A172 (cell line): ENCODE results near the gene NTSR1. TPM values are rescaled to one million over a fixed set of nuclear protein-coding genes. Genes with fewer than 3 reads are reported as not detected.

Experiments
- DNase-seq: peaks from one replicate; pipeline ENCODE4 v3.0.0-alpha.2; 2015; ENCODE audit warnings: low spot score
- total RNA-seq: library from RNA; depleted of rRNA; stranded (reverse); fragments of >200 nt; shearing (Covaris generic); gene quantifications from 2 replicates; pipeline ENCODE4 v1.2.3, GENCODE V29; 2014

Gene NTSR1
- total RNA-seq, 1 experiment from 2014 or later = 9.0 TPM

DNA sequence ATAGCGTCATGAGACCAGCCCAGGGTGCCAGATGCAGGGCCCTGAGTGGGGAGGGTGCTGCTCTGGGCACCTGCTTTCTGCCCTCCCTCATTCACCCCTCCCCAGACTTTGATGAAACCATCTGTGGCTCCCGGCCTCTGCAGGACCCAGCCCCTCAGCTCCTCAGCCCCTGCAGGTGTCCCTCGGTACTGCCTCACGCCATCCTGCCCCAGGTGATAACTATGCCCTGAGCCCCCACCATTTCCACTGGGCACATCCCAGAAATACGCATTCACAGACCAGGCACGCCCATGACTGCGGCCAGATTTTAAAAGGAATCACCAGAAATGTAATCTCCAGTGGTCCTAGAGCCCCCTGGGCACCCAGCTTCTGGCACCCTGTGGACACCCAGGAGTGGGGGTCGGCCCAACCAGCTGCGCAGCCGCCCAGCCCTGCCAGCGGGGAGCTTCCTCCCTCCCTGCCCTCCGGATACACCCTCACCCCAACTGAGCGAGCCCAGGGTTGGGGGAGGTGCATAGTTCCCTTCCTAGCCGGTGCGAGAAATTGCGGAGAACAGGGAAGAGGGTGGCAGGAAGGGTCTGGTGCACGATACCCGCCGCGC, 615 bp upstream of the NTSR1 start:
- DNase-seq = peak; percentile 57

DNA sequence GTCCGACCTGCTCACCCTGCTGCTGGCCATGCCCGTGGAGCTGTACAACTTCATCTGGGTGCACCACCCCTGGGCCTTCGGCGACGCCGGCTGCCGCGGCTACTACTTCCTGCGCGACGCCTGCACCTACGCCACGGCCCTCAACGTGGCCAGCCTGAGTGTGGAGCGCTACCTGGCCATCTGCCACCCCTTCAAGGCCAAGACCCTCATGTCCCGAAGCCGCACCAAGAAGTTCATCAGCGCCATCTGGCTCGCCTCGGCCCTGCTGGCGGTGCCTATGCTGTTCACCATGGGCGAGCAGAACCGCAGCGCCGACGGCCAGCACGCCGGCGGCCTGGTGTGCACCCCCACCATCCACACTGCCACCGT, 885 bp downstream of the NTSR1 start:
- DNase-seq = no peak

DNA sequence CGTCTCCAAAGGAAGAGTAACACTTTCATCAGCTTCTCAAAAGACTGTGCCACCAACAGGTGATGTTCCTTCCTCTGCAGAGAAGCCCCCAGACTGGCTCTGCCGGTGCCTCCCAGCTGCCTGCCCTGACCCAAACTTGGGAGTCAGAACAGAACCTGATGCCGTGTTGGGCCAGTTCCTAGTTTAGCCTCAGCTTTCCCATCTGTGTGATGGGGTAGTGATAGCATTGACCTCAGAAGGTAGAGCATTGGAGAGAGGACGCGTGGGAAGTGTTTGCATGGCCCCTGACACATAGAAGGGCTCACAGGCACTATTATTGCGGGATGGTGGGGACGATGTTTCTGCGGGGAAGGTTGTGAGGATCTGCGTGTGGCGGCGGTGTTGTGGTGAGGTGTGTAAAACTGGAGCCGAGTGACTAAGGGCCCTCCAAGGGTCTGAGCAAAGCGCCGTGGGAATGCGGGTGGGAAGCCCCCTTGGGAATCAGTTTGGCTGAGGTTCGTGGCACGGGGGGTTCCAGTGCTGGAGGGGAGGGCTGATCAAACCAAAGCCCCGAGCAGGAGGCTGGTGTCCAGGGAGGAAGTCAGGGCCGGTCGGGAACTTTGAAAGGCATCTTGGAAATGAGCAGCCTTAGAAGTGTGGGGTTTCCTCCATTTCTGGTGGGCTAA, 1.7 kb downstream of the NTSR1 start:
- no peak for DNase-seq

DNA sequence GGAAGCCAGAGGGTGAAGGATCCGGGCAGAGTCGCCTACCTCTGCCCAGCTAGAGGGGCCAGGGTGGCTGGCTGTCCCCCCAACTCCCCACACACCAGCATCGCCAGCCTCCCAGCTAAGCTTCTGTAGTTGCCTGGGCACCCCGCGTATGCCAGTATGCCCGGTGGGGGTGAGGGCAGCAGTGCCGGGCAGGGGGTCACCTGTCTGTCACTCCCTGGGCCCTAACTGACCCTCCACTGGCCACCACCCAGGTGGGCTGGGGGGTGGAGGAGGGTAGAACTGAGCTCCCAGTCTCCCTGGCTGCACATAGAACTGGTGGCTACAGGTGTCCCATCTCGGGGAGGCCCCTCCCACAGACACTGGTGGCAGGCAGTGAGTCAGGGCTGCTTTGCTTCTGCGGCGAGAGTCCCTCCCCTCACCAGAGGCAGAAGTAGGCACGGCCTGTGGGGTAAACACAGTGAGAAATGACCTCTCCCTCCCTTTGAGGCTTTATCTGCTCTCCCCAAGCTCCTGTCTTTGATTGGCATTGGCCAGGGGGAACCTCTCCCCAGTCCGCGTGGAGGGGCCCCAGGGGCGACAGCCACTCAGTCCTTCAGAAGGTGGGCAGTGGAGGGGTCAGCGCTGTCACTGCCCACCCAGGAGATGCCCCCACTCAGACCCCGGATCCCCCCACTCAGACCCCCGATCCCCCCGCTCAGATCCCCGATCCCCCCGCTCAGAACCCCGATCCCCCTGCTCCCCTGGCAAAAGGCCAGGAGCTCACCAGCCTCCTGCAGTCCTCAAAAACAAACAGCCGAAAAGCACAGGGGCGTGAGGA, 2.5 kb downstream of the NTSR1 start:
- peak; percentile 88 for DNase-seq

DNA sequence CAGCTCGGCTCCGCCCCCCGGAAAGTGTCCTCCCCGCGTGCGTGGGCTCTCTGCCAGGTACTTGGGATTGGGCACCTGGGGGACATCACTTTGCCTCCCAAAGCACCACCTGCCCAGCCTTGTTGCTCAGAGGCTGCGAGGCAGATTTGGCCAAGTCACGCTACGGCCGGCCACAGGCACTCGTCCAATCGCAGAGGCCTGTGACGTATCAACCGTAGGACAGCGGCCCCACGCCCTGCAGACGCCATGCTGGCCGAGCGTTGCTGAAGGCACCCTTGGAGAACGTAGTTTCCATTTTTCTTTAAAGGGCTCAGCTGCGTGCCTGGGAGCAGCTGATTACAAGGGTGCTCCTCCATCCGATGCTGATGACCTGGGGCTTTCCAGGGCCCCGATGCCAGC, 3.1 kb downstream of the NTSR1 start:
- DNase-seq = no peak

DNA sequence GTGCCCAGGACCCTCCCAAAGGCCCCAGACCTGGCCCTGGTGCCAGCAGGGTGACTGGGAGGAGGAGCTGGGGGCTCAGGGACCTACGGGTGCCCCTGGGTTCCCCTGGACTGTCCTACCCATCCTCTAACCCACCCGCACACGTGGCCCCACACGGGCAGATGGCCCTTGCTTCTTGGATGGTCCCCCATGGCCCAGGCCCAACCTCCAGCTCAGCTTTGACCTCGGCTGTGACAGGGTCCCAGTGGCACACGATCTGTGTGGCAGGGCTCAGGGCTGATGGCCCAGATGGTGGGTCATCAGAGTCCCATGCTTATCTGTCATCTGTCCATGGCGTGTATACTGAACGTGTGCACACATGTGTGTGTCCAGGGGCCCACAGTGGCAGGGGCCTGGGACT, 4.0 kb downstream of the NTSR1 start:
- DNase-seq = no peak

DNA sequence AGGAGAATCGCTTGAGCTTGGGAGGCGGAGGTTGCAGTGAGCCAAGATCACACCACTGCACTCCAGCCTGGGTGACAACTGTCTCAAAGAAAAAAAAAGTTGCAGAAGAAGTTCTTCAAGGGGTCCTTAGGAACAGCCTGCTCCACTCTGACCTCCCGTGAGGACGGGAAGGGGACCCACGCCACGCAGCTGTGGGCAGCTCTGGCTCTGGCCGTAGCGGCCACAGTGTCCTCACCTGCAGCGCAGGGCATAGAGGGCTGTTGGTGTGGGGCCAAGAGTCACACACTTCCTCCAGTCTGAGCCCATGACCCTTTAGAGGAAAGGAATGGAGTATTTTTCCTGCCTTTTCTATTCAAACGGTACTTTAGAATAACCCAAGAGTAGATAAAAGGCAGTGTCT, 5.4 kb downstream of the NTSR1 start:
- no peak for DNase-seq

DNA sequence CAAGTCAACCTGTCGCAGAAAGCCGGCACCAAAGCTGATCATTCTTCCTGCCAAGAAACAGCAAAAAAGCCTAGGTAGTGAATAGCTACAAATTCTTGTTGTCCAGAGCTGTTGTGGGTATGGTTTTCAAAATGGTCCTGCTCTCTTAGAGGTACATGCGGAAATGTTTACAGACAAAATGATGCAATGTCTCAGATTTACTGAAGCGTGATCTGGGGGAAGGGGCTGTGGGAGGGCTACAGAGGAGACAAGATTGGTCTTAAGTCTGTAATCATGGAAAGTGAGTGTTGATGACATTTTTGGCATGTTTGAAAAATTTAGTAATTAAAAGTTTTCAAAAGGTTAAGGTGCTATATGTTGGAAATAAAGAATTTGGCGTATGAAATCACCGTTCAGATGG, 6.2 kb downstream of the NTSR1 start:
- DNase-seq = no peak

DNA sequence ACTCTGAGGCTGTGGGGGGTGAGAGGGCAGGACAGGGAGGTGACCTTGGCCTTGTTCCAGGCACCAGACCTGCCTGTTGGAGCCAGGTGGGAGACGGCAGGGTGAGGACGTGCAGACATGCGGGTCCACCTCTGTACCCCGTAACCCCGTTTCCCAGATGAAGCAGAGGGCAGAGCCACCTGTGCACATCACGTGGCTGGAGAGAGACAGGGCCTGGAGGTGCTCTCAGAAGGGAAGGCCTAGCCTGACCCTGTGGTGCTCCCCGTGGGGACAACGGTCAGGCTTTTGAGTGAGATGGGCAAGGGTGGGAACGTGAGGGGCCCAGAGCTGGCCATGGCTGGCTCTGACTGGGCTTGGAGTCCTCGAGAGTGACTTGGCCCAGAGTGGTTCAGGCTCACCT, 6.6 kb downstream of the NTSR1 start:
- no peak for DNase-seq

DNA sequence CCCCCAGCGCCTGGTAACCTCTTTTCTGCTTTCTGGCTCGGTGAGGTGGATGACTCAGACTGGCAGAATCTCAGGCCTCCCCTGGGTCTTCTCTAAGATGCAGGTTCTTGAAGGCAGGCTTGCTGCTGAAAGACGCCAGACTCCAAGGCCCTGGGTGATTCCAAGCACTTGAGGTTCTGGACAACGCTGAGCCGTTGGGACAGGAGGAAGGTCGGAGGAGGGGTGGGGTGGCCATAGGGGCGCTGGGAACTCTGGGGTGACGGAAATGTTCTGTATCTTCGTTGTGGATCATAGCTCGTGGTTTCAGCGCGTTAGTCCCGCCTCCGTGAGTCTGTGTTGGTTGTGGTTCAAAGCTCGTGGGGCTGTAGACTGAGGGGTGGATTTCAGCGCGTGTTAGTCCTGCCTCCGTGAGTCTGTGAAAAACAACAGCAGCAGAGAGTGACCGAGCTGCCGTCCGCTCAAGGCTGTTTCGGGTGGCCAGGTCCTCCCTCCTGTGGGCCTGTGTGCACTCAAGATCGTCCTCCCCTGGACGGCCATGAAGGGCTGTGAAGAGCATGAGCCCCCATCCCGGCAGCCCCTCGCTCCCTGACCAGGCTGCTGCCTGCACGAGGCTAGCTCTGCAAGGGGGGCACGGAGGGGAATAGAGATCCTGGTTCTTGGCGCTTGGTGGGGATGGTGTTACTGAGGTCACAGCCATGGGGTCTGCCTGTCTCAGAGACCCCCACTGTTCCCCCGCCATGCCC, 7.7 kb downstream of the NTSR1 start:
- DNase-seq = peak; percentile 61

DNA sequence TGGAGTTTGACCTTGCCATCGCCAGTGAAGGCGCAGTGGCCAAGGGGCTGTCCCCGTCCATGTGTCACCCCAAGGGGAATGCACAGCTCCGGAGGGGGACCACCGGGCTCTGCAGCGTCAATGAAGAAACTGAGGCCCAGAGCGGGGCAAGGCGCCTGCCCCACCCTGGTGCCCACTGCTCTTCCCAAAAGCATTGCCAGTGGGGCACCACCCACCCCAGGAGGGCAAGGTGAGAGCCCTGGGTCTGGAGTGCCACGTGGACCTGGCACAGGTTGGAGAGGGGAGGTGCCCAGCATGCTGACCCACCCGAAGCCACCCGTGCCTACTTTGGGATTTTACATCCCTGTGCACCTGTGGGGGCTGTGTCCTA, 8.3 kb downstream of the NTSR1 start:
- DNase-seq = no peak

DNA sequence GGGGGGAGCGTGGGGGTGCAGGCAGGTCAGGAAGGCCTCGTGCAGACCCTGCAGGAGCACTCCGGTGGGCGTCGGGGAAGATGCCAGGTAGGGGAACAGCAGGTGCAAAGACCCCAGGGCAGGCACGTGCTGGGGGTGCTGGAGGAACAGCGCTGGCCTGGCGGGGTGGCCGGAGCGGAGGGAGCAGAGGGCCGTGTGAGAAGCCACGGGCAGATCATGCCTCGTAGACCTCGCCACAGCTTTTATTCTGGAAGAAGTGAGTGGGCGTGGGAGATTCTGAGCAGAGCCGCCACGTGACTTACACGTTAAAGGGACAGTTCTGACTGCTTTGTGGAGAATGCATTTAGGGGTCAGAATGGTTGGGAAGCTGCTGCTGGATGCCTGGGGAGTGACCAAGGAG, 9.3 kb downstream of the NTSR1 start:
- DNase-seq = no peak

DNA sequence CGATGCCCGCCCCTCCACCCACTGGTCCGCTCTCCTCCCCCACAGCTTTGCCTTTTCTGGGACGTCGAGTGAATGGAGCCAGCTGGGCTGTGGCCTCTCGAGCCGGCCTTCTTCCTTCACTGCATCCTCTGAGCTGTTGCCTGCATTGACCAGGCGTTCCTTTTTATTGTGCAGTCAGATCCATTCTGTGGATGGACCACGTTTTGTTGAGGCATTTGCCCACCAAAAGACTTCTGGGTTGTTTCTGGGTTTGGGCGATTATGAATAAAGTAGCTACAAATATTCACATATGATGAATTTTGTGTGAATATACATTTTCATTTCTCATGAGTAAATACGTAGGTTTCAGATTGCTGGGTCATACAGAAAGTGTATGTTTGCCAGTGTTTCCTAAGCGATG, 9.9 kb downstream of the NTSR1 start:
- DNase-seq = no peak

DNA sequence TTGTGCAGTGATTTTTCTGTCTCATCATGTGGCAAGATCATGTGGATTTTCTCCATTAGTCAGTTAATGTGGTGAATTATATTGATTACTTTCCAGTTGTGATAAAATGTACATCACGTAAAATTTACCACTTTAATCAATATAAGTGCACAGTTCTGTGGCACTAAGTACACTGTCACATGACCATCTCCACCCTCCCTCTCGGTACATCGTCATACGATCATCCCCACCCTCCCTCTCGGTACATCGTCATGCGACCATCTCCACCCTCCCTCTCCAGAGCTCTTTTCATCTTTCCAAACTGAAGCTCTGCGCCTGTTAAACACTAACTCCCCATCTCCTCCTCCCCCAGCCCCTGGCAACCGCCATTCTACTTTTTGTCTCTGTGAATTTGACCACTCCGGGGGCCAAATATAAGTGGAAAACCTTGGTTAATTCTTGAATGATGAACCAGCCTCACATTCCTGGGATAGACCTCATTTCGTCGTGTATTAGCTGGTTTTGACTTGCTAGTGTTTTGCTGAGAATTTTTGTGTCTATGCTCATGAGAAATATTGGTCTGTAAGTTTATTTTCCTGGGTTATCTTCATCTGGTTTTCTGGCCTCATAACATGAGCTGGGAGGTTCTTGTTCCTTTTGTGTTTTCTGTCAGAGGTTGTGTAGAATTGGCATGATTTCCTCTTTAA, 10.8 kb downstream of the NTSR1 start:
- peak; percentile 65 for DNase-seq

DNA sequence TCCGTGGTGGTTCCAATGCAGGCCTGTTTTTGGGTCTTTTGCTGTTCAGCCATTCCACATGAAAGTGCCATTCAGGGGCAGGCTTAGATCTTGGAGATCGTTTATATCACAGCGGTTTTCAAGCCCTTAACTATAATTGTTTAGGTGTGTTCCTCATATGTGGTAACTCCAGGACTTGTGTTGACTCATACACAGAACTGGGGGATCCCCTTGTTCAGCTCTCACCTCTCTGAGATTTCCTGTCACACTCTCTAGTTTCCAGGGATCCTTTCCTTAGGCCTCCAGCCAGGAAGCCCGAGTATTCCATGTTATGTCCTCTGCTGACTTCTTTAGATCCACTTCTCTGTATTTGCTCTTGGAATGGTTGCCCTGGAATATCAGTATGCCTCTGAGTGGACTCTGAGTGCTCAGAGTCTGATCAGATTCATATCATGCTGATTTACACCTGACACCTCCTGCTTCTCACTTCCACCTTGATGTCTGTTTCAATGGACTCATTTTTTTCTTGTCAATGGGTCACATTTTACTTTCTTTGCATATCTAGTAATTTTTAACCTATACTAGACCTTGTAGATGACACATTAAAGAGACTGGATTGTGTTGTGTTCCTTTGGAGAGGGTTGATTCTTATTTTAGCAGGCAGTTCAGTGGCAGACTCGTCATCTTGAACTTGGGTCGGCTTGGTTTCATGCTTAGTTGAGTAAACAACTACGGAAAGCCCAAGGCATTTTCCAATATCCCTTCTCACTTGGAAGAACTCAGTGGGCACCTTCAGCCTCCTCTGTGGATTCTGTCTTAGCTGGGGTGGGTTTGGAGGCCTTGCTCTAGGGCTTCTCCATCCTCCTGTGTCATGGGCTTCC, 13.1 kb downstream of the NTSR1 start:
- DNase-seq = peak; percentile 70

DNA sequence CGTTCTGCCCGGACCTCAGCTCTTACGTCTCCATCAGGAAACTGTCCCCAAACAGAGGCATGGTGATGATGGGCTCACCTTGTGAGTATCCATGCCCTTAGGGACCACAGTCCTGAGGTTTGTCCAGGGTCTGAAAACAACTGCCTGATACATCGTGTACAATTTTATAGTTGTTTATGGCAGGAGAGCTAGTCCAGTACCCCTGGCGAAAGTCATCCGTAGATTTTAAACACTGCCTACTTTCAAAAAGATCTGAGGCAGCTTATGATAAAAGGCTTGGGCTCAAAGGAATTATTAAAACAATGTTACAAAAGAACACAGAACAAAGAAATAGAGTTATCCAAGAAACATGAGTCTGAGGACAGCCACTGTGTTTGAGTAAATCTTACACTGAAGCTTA, 14.0 kb downstream of the NTSR1 start:
- no peak for DNase-seq

DNA sequence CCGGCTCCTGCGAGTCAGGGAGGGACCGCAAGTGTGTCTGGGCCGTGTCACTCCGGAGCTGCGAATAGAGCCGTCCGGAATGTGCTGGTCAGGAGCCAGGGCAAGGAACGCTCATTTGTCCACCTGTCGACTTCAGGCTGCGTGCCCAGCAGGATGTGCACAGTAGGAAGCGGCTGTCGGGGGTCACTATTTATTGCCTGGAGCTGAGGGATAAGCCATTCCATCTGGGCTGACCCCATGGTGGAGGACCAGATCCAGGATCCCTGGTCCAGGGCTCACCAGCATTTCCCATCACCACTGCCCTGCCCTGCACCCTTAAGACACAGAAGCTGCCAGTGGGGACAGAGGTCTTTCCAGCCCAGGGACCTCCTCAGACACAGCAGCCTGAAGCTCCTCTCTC, 14.7 kb downstream of the NTSR1 start:
- DNase-seq = peak; percentile 97

DNA sequence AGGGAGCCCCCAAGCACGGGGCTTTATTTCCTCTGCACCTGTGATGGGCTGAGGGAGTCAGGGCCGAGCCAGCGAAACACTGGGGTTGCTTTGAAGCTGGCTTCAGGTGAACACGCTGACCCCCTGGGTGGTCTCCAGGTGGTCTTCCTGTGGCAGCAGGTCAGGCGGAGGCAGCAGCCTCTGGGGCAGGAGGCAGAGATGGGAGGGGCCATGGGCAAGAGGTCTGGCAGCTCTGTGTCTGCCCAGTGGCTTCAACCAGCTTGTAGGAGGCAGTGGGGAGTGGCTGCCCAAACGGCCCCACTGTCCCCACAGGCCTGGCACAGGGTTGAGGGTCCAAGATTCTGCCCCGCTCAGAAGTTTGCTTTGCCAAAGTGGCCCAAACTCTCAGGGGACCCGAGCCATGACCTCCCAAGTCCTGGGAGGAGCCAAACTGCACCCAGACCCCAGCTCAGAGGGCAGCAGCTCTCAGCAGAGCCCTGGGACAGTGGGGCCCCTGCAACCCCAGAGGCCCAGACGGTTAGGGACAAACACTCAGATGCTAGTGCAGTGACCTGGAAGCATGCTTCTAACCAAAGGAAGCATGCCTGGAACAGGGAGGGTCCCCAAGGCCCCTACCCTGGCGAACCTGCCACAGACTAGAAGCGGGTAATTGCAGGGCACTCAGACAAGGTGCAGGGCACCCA, 15.3 kb downstream of the NTSR1 start:
- no peak for DNase-seq

DNA sequence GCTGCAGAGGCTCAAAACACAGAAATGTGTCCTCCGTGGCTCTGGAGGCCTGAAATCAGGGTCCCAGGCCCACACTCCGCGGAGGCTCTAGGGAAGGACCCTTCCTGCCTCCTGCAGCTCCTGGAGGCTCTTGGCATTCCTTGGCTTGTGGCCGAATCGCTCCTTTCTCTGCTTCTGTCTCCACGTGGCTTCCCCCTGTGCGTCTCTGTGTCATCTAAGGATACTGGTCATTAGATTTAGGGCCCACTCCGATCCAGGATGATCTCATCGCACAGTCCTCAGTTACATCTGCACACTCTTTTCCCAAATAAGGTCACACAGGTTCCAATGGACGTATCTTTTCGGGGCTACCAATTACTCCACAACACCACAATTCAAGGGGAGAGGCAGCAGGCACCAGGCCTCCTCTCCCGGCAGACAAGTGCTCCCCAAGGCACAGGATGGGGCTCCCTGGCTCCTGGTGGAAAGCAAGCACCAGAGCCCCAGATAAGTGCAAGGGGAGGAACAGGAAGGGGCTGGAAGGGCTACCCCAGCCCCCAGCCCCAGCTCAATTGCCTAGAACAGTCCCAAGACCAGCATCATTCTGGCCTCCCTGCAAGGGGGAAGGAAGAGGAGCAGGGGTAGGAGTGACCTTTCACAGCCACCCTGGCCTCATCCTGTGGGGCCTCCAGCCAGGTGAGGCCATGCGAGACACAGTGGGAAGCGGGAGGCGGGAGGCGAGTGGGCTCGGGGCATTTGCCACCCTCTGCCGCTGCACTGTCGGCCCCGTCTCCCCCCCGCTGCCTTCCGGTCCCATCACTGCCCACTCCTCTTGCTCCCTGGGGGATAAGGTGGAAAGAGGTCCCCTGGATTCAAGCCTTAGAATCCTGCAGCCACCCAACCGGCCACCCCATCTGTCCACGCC, 16.3 kb downstream of the NTSR1 start:
- peak; percentile 92 for DNase-seq
